ENCODE data around the gene GTSF1L. TPM values are rescaled to one million over a fixed set of nuclear protein-coding genes. Genes with fewer than 3 reads are reported as not detected.

Gene GTSF1L
- total RNA-seq, 4 donors from 2014 or later, result not detected

- H3K4me3 ChIP-seq, result no peak overlapping the region
- H3K27ac ChIP-seq, result no peak overlapping the region
- intact Hi-C loops (cut with DNase I; ENCODE audit: low total_unique reads) (no loop called here), in situ Hi-C loops (cut with MboI; ENCODE audit: low pct_ligation_motif_present in 1 of 4, low pct_unique_long_range_greater_than_20kb in 1 of 4, low sequenced_read_pairs in 3 of 4) (no loop called here)
- H3K4me1 ChIP-seq, result peaks cover 0 to 12% (median 6%) of the 10 kb centered on the region in 4 donors
- TF ChIP-seq POLR2A (IDR thresholded peaks at IDR 0.05) (no peak), EP300 (IDR thresholded peaks at IDR 0.05; ENCODE audit: low read depth) (no peak), POLR2AphosphoS5 (IDR thresholded peaks at IDR 0.05) (no peak)
- TF ChIP-seq, protein P1, sequence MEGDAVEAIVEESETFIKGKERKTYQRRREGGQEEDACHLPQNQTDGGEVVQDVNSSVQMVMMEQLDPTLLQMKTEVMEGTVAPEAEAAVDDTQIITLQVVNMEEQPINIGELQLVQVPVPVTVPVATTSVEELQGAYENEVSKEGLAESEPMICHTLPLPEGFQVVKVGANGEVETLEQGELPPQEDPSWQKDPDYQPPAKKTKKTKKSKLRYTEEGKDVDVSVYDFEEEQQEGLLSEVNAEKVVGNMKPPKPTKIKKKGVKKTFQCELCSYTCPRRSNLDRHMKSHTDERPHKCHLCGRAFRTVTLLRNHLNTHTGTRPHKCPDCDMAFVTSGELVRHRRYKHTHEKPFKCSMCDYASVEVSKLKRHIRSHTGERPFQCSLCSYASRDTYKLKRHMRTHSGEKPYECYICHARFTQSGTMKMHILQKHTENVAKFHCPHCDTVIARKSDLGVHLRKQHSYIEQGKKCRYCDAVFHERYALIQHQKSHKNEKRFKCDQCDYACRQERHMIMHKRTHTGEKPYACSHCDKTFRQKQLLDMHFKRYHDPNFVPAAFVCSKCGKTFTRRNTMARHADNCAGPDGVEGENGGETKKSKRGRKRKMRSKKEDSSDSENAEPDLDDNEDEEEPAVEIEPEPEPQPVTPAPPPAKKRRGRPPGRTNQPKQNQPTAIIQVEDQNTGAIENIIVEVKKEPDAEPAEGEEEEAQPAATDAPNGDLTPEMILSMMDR (IDR thresholded peaks at IDR 0.05), result no peak
- no peaks in the 10 kb centered on the region for H3K36me3 ChIP-seq
- DNase-seq, result no peak
- H3K27me3 ChIP-seq, result no peaks in the 10 kb centered on the region
- 0 to 8% methylated on average over 1 to 2 of the region's 2 CpGs for WGBS, 2 donors (ENCODE audit: low coverage in 1 of 2)
- H3K9me3 ChIP-seq, result no peaks in the 10 kb centered on the region
Measured at GRCh38 chr20:43721097-43721428, 5.7 kb downstream of the GTSF1L start.

- peaks cover 0 to 4% (median 1%) of the 10 kb centered on the region in 4 donors for H3K4me1 ChIP-seq
- TF ChIP-seq, protein P1 (IDR thresholded peaks at IDR 0.05), result no peak
- TF ChIP-seq POLR2A (IDR thresholded peaks at IDR 0.05) (no peak), EP300 (IDR thresholded peaks at IDR 0.05; ENCODE audit: low read depth) (no peak), POLR2AphosphoS5 (IDR thresholded peaks at IDR 0.05) (no peak)
- in situ Hi-C loops (cut with MboI; ENCODE audit: low pct_ligation_motif_present in 1 of 4, low pct_unique_long_range_greater_than_20kb in 1 of 4, low sequenced_read_pairs in 3 of 4) (no loop called here), intact Hi-C loops (cut with DNase I; ENCODE audit: low total_unique reads) (no loop called here)
- H3K9me3 ChIP-seq, result no peaks in the 10 kb centered on the region
- no peak overlapping the region for H3K27ac ChIP-seq
- no peak for DNase-seq
- H3K4me3 ChIP-seq, result no peak overlapping the region
- H3K36me3 ChIP-seq, result no peaks in the 10 kb centered on the region
- H3K27me3 ChIP-seq, result no peaks in the 10 kb centered on the region
- 80% methylated on average over 1 of the region's 1 CpG; no CpG with 5 or more reads in 1 of the 2 donors for WGBS, 2 donors (ENCODE audit: low coverage in 1 of 2)
Measured at GRCh38 chr20:43720007-43720406, 6.8 kb downstream of the GTSF1L start.

GRCh38 chr20:43717616-43717995, 9.2 kb downstream of the GTSF1L start:
- Histone ChIP-seq H3K4me1 (peaks cover 0 to 4% (median 0%) of the 10 kb centered on the region in 4 donors), H3K9me3 (no peaks in the 10 kb centered on the region), H3K27me3 (no peaks in the 10 kb centered on the region), H3K27ac (no peak overlapping the region), H3K4me3 (no peak overlapping the region), H3K36me3 (no peaks in the 10 kb centered on the region)
- no peak for DNase-seq
- no peak for TF ChIP-seq EP300 (IDR thresholded peaks at IDR 0.05; ENCODE audit: low read depth)
- 91% methylated on average over 4 of the region's 4 CpGs; no CpG with 5 or more reads in 1 of the 2 donors for WGBS, 2 donors (ENCODE audit: low coverage in 1 of 2)
- intact Hi-C loops (cut with DNase I; ENCODE audit: low total_unique reads) (no loop called here), in situ Hi-C loops (cut with MboI; ENCODE audit: low pct_ligation_motif_present in 1 of 4, low pct_unique_long_range_greater_than_20kb in 1 of 4, low sequenced_read_pairs in 3 of 4) (no loop called here)

GRCh38 chr20:43716757-43717615, 9.8 kb downstream of the GTSF1L start:
- H3K4me3 ChIP-seq, result no peak overlapping the region
- 93 to 100% methylated on average over 1 to 12 of the region's 12 CpGs for WGBS, 2 donors (ENCODE audit: low coverage in 1 of 2)
- no peaks in the 10 kb centered on the region for H3K36me3 ChIP-seq
- intact Hi-C loops (cut with DNase I; ENCODE audit: low total_unique reads) (no loop called here), in situ Hi-C loops (cut with MboI; ENCODE audit: low pct_ligation_motif_present in 1 of 4, low pct_unique_long_range_greater_than_20kb in 1 of 4, low sequenced_read_pairs in 3 of 4) (no loop called here)
- DNase-seq, result no peak
- H3K9me3 ChIP-seq, result no peaks in the 10 kb centered on the region
- H3K4me1 ChIP-seq, result peaks cover 0 to 4% (median 0%) of the 10 kb centered on the region in 4 donors
- no peak overlapping the region for H3K27ac ChIP-seq
- TF ChIP-seq EP300 (IDR thresholded peaks at IDR 0.05; ENCODE audit: low read depth), result no peak
- TF ChIP-seq POLR2A (IDR thresholded peaks at IDR 0.05), result no peak
- TF ChIP-seq POLR2AphosphoS5 (IDR thresholded peaks at IDR 0.05), result no peak
- TF ChIP-seq, protein P1 (IDR thresholded peaks at IDR 0.05), result no peak
- H3K27me3 ChIP-seq, result no peaks in the 10 kb centered on the region

All from transverse colon (tissue), 4 donors.